Dedifferentiated amniotic fluid mesenchymal stem cell (primary cell): Measurements from ENCODE around the gene WDFY3.
"Not testable (repeated sequence)": the region's sequence is repeated elsewhere in the genome, so short reads cannot be mapped to it uniquely, and the experiment has no call there.

Experiments
- DNase-seq: peaks from one replicate; pipeline ENCODE4 v3.0.0-alpha.2; 2016; ENCODE audit errors: extremely low spot score

WDFY3 gene

GRCh38 chr4:84855774-84856173 is 110.7 kb downstream of the WDFY3 start:
- no peak for DNase-seq

- no peak for DNase-seq
These were observed 114.4 kb downstream of the WDFY3 start for GRCh38 chr4:84852081-84852480.

DNA sequence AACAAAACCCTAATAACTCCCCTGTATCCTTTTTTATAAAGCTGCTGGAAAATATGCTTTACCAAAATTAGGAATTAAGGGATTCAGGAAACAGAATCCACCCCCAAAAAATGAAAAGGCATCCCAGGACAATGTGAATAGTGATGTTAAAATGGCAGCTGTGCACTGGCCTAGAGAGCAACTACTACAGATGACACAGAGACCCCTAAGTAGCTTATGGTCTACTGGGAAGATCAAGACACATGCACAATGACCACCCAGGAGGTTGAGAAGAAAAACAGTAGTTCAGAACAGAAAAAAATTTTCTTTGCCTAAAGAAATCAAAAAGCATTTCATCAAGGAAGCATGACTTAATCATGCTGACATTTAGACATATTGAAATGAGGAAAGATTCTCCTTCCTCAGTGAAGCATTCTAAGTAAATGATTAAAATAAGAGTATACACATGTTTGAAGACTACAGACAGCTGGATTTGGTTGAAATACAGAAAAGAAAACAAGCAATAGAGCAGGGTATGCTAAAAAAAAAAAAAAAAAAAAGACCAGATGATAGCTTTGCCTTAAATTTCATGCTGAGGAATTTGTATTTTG is 117.3 kb downstream of the WDFY3 start:
- DNase-seq = peak; percentile 64

DNA sequence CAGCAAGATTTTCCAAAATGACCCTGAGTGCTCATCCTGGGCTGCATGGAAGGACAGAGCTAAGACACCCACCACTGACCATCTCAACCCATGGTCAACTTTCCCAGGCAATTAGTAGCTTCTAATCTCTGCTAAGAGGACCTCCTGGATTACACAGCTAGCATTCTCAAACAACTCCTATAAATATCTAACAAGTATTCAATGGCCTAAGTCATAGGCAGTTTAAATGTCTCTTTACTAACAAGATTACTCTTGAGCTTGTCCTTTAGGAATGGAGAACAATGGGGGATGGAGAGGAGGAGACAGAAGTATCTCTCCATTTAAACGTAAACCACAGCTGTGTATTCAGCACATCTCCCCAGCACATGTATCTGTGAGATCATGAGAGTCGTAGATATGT is 118.1 kb downstream of the WDFY3 start:
- DNase-seq = no peak

GRCh38 chr4:84847978-84848377 is 118.5 kb downstream of the WDFY3 start:
- no peak for DNase-seq

DNA sequence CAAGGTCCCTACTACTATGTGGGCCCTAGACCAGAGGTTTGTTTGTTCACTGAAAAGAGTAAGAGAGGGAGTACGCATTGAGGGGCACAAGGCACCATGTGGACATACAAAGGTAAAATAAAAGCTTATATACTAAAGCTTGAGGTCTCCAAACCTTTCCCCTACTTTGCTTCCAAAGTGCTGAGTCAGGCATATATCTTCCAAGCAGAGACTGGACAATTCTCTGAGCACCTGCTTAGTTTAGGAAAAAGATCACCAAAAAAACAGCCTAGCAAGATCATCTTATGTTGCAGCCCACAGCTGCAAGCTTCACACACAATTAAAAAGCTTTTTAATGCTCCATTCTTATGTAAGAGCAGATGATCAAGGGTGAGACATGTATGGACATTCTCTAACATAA is 119.5 kb downstream of the WDFY3 start:
- DNase-seq = no peak

GRCh38 chr4:84841435-84841834 is 125.1 kb downstream of the WDFY3 start:
- no peak for DNase-seq

DNA sequence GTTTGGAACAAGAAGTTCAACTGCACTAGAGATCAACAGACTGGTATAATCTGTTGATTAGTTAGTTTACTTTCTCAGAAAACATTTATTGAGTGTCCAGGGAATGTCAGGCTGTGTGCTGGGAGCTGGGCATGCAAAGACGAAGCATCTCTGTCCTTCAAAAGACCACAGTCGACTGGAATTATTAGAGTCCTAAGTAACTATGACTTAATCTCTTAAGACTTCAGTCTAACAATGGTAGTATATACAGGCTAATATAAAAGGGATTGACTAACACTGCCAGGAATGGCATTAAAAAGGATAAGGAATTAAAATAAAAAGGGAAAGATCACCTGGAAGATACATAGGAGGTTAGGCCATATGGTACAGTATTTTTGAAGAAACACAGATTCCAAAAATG is 128.7 kb downstream of the WDFY3 start:
- no peak for DNase-seq

GRCh38 chr4:84829633-84830032 is 136.9 kb downstream of the WDFY3 start:
- DNase-seq = not testable (repeated sequence)

- no peak for DNase-seq
These were observed 139.8 kb downstream of the WDFY3 start for GRCh38 chr4:84826681-84827080.

DNA sequence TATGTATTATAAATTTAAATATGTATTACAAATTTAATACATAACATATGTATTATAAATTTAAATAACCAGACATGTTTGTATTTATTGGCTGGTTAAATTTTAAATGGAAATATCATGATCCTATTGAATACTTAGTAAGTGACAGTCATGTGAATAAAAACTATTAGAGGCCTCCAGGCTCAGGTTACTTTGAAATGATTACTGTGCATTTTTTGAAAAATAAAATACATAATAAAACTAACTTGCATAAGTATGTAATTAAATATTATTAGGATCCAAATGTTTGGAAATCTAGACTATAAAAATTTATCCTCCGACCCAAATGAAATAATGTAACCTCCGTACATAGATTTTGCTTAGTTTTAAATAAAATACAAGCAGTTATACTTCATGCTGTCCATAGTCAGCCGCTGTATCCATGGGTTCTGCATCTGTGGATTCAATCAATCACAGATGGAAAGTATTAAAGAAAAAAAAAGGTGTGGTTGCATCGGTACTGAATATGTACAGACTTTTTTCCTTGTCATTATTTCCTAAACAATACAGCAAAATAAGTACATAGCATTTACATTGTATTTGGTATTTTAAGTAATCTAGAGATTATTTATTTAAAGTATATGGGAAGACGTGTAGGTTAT is 140.7 kb downstream of the WDFY3 start:
- DNase-seq = no peak

GRCh38 chr4:84821064-84821463 is 145.4 kb downstream of the WDFY3 start:
- no peak for DNase-seq

DNA sequence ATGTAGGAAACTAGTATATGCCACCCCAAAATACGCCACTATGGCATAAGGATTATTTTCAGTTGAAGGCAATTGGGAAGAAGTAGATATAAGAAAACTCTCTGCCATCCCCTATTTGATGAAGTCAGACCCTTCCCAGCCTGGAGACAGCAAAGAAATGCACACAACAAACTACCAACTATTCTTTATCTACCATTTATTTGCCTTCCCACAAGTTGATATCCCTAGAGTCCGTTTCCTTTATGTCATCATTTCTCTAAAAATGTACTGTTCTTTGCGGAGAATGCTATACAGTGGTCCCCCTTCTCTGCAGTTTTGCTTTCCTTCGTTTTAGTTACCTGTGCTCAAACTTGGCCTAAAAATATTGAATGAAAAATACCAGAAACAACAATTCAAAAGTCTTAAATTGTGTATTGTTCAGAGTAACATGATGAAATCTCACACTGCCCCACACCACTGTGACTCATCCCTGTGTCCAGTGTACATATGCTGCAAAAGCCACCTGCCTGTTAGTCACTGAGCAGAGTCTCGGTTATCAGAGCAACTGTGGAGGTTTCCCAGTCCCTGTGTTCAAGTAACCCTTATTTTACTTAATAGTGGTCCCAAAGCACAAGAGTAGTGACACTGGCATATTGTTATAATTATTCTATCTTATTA is 152.3 kb downstream of the WDFY3 start:
- DNase-seq = peak; percentile 77

DNA sequence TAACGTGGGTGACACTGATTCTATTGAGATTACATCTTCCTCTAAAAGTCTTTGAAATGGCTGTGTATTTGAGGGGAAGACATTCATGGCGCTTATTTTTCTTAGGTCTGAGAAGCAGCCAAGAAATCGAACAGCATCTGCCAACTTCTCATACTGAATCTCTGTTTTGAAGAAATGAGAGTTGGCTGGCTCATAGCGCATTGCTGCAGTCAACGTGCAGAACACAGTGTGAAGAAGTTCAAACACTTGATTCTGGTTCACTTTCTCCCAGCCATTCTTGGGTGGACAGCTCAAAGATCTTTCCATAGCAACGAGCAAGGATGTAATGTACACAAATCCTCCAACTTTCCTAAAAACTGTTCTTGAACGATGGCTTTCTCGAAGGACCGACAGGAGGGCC is 156.5 kb downstream of the WDFY3 start:
- DNase-seq = no peak

- DNase-seq = no peak
These were observed 158.2 kb downstream of the WDFY3 start for GRCh38 chr4:84808332-84808731.

DNA sequence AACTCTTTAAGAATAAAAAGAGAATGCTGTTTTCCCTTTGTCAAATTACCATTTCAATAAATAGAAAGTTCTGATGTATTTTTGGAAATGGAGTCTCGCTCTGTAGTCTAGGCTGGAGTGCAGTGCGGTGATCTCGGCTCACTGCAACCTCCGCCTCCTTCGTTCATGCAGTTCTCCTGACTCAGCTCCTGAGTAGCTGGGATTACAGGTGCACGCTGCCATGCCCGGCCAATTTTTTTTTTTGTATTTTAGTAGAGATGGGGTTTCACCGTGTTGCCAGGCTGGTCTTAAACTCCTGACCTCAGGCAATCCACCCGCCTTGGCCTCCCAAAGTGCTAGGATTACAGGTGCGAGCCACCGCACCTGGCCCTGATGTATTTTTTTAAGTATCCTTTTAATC is 159.9 kb downstream of the WDFY3 start:
- not testable (repeated sequence) for DNase-seq

- DNase-seq = no peak
These were observed 162.4 kb downstream of the WDFY3 start for GRCh38 chr4:84804136-84804535.

- DNase-seq = no peak
These were observed 162.8 kb downstream of the WDFY3 start for GRCh38 chr4:84803720-84804119.

DNA sequence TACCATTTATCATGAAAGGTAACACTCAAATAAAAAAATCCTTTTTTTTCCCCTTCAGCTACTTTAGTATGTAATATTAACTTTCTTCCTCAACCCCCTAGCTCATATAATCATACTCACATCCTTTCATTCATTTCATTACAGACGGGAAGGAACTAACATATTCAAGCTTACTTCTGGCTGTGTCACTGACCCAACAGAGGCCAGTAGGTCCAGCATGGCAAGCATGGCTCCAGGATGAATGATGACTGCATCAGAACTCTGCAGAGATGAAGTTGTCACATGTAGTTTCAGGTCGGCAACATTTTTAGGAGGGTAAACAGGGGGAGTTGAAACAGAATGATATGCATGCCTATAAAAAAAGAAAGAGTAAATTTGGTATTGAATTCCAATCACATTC is 163.4 kb downstream of the WDFY3 start:
- DNase-seq = no peak

GRCh38 chr4:84800256-84800655 is 166.2 kb downstream of the WDFY3 start:
- DNase-seq = no peak

DNA sequence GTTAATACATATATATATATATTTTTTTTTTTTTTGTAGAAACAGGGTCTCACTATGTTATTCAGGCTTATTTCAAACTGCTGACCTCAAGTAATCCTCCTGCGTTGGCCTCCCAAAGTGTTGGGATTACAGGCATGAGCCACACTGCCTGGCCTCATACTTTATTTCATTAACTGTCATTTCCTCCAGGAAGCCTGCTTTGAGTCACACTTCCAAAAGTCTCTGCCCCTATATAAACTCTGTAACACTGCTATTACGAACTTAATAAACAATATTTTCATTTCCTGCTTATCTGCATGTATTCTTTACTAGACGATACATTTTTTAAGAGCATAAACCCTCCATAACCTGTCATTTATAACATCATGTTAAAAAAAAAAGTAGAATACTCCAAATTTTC is 167.2 kb downstream of the WDFY3 start:
- DNase-seq = no peak

- no peak for DNase-seq
These were observed 170.1 kb downstream of the WDFY3 start for GRCh38 chr4:84796394-84796793.
